ENCODE measurements around the gene PPARA.

Gene PPARA

DNA sequence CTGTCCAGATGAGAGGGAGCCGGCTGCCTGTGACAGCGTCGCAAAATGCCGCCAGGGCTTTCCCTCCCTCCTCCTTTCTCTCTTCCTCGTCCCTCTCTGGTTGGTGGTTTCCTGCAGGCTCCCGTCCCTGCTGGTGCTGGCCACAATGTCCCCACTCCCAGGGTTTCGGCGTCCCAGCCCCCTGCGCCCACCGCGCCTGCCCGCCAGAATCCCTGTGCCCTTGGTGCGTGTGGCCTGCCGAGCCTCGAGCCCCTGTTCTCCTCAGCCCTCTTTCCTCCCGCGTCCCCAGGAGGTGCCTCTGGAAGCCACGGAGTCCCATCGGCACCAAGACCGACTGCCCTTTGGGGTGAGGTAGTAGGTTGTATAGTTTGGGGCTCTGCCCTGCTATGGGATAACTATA lies 37.9 kb upstream of the PPARA start:
- peak overlapping the region in 1 of 3 experiments; percentile 50 for H3K27ac Mint-ChIP-seq
- H3K27me3 Mint-ChIP-seq (ENCODE audit: low read depth), result no peaks in the 10 kb centered on the region

DNA sequence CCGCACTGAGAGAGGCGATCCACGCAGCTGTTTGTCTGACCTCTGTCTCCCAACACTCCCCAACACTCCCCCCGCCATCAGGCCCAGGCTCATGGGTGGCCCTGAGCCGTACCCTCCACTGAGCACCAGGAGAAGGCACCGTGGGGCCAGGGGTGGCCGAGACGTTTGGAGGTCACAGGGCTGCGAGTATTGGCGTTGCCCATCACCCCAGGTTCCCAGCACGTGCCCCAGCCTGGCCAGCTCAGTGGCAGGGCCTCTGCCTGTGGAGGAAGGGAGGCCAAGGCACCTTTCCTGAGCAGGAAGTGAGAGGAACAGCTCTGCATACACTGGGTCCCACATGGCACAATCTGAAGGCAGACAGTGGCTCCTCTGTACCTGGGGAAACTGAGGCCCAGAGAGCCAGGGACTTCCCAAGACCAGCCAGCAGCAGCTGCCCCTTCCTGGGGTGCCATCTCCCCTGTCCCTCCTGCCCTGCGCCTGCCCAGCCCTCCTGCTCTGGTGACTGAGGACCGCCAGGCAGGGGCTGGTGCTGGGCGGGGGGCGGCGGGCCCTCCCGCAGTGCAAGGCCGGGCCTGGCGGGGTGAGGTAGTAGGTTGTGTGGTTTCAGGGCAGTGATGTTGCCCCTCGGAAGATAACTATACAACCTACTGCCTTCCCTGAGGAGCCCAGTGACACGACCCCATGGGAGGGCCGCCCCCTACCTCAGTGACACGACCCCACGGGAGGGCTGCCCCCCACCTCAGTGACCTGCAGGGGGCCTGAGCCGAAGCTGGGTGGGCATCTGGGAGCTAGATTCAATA lies 37.0 kb upstream of the PPARA start:
- H3K4me1 Mint-ChIP-seq, result peaks cover 14% of the 10 kb centered on the region
- H3K4me3 Mint-ChIP-seq, result no peak overlapping the region
- H3K9me3 Mint-ChIP-seq, result no peaks in the 10 kb centered on the region
- H3K27me3 Mint-ChIP-seq (ENCODE audit: low read depth), result peaks cover 3% of the 10 kb centered on the region
- TF ChIP-seq, protein P1, sequence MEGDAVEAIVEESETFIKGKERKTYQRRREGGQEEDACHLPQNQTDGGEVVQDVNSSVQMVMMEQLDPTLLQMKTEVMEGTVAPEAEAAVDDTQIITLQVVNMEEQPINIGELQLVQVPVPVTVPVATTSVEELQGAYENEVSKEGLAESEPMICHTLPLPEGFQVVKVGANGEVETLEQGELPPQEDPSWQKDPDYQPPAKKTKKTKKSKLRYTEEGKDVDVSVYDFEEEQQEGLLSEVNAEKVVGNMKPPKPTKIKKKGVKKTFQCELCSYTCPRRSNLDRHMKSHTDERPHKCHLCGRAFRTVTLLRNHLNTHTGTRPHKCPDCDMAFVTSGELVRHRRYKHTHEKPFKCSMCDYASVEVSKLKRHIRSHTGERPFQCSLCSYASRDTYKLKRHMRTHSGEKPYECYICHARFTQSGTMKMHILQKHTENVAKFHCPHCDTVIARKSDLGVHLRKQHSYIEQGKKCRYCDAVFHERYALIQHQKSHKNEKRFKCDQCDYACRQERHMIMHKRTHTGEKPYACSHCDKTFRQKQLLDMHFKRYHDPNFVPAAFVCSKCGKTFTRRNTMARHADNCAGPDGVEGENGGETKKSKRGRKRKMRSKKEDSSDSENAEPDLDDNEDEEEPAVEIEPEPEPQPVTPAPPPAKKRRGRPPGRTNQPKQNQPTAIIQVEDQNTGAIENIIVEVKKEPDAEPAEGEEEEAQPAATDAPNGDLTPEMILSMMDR (IDR thresholded peaks at IDR 0.05; ENCODE audit: unreplicated experiment in 3 of 3), result no peak
- H3K36me3 Mint-ChIP-seq (ENCODE audit: low read depth), result no peaks in the 10 kb centered on the region
- no peak overlapping the region for H3K27ac Mint-ChIP-seq

More for the DNA sequence above, 37.9 kb upstream of the PPARA start:
- H3K9me3 Mint-ChIP-seq, result no peaks in the 10 kb centered on the region
- H3K4me3 Mint-ChIP-seq, result no peak overlapping the region
- peaks cover 19% of the 10 kb centered on the region for H3K4me1 Mint-ChIP-seq
- TF ChIP-seq, protein P1 (IDR thresholded peaks at IDR 0.05; ENCODE audit: unreplicated experiment in 3 of 3), result no peak
- no peaks in the 10 kb centered on the region for H3K36me3 Mint-ChIP-seq (ENCODE audit: low read depth)

DNA sequence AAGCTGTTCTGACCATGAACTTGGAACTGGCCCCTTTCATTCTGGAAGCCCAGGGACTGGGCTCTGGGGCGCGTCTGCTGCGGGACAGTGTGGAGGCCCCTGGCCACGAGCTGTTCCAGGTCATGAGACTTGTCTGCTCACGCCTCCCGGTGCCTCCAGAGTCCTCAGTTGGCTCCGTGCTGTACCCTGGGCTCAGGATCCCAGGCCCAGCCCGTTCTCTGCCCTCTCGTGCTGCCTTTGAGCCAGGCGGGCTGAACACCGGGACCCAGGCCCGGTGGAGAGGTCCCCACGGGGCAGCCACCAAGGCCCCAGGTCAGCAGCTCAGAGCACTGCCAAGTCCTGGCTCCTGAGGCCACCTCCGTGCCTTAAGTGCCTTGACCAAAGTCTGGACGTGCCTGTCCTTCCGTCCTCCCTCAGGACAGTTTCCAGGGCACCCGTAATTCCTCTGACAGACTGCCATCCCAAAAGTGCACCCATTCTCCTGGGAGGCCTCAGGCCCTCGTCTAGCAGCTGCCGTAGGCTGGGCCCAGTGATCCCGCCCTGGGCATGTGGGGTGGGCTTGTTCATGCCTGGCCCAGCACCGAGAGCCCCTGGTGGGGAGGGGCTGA lies 36.3 kb upstream of the PPARA start:
- Mint-ChIP-seq H3K27me3 (ENCODE audit: low read depth) (peaks cover 4% of the 10 kb centered on the region), H3K4me3 (no peak overlapping the region), H3K36me3 (ENCODE audit: low read depth) (no peaks in the 10 kb centered on the region), H3K4me1 (peaks cover 10% of the 10 kb centered on the region), H3K27ac (no peak overlapping the region), H3K9me3 (no peaks in the 10 kb centered on the region)
- TF ChIP-seq, protein P1 (IDR thresholded peaks at IDR 0.05; ENCODE audit: unreplicated experiment in 3 of 3), result no peak

DNA sequence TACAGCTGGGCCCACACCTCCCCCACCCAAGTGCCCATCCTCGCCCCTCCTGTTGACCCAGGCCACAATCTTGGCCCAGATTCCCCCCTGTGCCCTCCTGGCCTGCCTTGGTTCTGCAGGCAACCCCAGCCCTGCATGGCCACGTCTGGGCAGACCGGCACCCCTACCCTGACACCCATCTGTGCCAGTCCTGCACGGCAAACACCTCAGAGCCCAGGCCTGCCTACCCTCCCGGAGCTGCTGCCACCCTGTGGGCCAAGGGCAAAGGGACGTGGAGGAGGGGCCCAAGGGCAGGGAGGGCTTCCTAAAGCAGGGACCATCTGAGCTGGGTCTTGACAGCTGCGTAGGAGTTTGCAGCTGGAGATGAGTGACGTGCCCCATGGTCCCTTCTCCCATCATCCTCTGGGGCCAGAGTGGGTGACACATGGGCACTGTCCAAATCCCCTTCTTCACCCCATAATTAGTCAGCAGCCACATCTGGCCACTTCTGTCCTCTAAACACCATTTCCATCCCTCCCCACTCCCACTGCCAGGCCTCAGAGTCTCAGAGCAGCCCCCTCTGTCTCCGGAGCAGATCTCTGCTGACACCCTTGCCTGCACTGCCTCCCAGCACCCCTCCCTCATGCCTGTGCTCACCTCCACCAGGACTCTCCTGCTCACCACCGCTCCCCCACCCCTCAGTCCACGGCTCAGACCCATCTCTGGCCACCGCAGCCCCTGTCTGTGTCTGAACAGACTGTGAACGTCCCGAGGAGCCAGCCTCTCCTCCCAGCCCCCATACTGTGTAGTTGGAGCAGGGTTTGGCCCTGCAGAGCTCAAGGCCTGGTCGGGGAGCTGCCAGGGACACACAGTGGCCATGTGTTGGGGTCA lies 35.6 kb upstream of the PPARA start:
- Mint-ChIP-seq H3K27me3 (ENCODE audit: low read depth) (peaks cover 4% of the 10 kb centered on the region), H3K4me1 (peaks cover 5% of the 10 kb centered on the region), H3K27ac (peak overlapping the region in 2 of 3 experiments; percentile 40 to 48), H3K9me3 (no peaks in the 10 kb centered on the region), H3K4me3 (no peak overlapping the region), H3K36me3 (ENCODE audit: low read depth) (no peaks in the 10 kb centered on the region)
- TF ChIP-seq, protein P1 (IDR thresholded peaks at IDR 0.05; ENCODE audit: unreplicated experiment in 3 of 3), result no peak

DNA sequence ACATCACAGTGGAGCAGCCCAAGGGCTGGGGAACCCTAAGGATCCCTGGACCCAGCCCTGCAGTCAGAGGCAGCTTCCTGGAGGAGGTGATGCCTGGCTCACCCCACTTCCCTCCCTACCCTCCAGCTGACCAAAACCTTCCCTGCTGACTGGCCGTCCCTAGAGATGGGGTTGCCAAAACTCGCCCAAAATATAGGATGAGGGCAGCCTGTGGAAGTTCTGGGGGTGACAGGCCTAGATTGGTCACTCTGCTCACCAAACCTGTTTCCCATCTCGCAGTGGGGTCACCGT lies 35.0 kb upstream of the PPARA start:
- H3K4me1 Mint-ChIP-seq, result peaks cover 9% of the 10 kb centered on the region
- H3K36me3 Mint-ChIP-seq (ENCODE audit: low read depth), result no peaks in the 10 kb centered on the region
- H3K27ac Mint-ChIP-seq, result no peak overlapping the region
- TF ChIP-seq, protein P1 (IDR thresholded peaks at IDR 0.05; ENCODE audit: unreplicated experiment in 3 of 3), result no peak
- no peak overlapping the region for H3K4me3 Mint-ChIP-seq
- H3K27me3 Mint-ChIP-seq (ENCODE audit: low read depth), result peaks cover 4% of the 10 kb centered on the region
- no peaks in the 10 kb centered on the region for H3K9me3 Mint-ChIP-seq
